Muscle of leg (tissue), 11 donors: Measurements from ENCODE around the gene CDH4. TPM values are rescaled to one million over a fixed set of nuclear protein-coding genes. Genes with fewer than 3 reads are reported as not detected.

Source experiments
- DNase-seq: peaks from one replicate; pipeline ENCODE4 v3.0.0; 2013
- H3K27ac ChIP-seq: one replicate; pipeline ENCODE4 v1.5.1; 2013; ENCODE audit warnings: mild to moderate bottlenecking, low read length, control low read depth
- H3K27me3 ChIP-seq: one replicate; pipeline ENCODE4 v1.6.1; 2013; ENCODE audit warnings: low read length; ENCODE audit not compliant: control insufficient read depth, insufficient read depth
- H3K36me3 ChIP-seq: one replicate; pipeline ENCODE4 v1.6.1; 2013; ENCODE audit warnings: low read length; ENCODE audit not compliant: control insufficient read depth, insufficient read depth
- H3K4me1 ChIP-seq: one replicate; pipeline ENCODE4 v1.6.1; 2013; ENCODE audit warnings: low read length; ENCODE audit not compliant: control insufficient read depth, insufficient read depth
- H3K4me3 ChIP-seq: one replicate; pipeline ENCODE4 v1.5.1; 2013; ENCODE audit warnings: low read length, control low read depth
- H3K9me3 ChIP-seq: replicated peaks from 2 replicates; pipeline ENCODE4 v1.6.1; 2013; ENCODE audit warnings: low read depth, low read length; ENCODE audit not compliant: control insufficient read depth
- WGBS: methylation state at CpG from one replicate; pipeline ENCODE4 v1.1.5; 2013; ENCODE audit warnings: missing lambda C conversion rate; ENCODE audit not compliant: insufficient coverage; 5-methylcytosine and 5-hydroxymethylcytosine counted together
- polyA plus RNA-seq, 8 donors: library from polyadenylated mRNA; unstranded; fragments of 120-200 nt; gene quantifications; one replicate each; pipeline versions ENCODE4 v1.2.1 to v1.2.3, GENCODE V29; 2013; ENCODE audit warnings: inconsistent platforms in 1 of 8, low replicate concordance in 1 of 8; ENCODE audit not compliant: insufficient read length in 8 of 8, insufficient read depth in 1 of 8
- total RNA-seq: library from RNA; stranded (reverse); fragments of 120-200 nt; gene quantifications from one replicate; pipeline ENCODE4 v1.2.4, GENCODE V29; 2013

The CDH4 gene
- total and polyA plus RNA-seq, 9 donors = 0.66 to 1.4 (median 1.2) TPM

- Histone ChIP-seq H3K4me1 (no peaks in the 10 kb centered on the region), H3K4me3 (no peak overlapping the region), H3K27me3 (peaks cover 2% of the 10 kb centered on the region), H3K36me3 (no peaks in the 10 kb centered on the region), H3K27ac (no peak overlapping the region), H3K9me3 (no peaks in the 10 kb centered on the region)
- no CpG with 5 or more reads among the region's 6 CpGs for WGBS
- no peak for DNase-seq
These were observed 703.8 kb downstream of the CDH4 start for GRCh38 chr20:61955668-61956395.

GRCh38 chr20:61956396-61957342, 704.6 kb downstream of the CDH4 start:
- H3K4me3 ChIP-seq = no peak overlapping the region
- no peaks in the 10 kb centered on the region for H3K9me3 ChIP-seq
- H3K27ac ChIP-seq = no peak overlapping the region
- WGBS = 78% methylated on average over 5 of the region's 12 CpGs
- DNase-seq = no peak
- H3K27me3 ChIP-seq = peaks cover 2% of the 10 kb centered on the region
- H3K36me3 ChIP-seq = no peaks in the 10 kb centered on the region
- H3K4me1 ChIP-seq = no peaks in the 10 kb centered on the region

- Histone ChIP-seq H3K4me1 (no peaks in the 10 kb centered on the region), H3K27me3 (peaks cover 3% of the 10 kb centered on the region), H3K9me3 (no peaks in the 10 kb centered on the region), H3K36me3 (no peaks in the 10 kb centered on the region), H3K4me3 (no peak overlapping the region), H3K27ac (no peak overlapping the region)
- WGBS = 76% methylated on average over 8 of the region's 12 CpGs
- DNase-seq = no peak
These were observed 706.1 kb downstream of the CDH4 start for GRCh38 chr20:61957961-61958715.

GRCh38 chr20:61958773-61959700, 707.0 kb downstream of the CDH4 start:
- Histone ChIP-seq H3K36me3 (no peaks in the 10 kb centered on the region), H3K4me3 (no peak overlapping the region), H3K4me1 (no peaks in the 10 kb centered on the region), H3K27ac (no peak overlapping the region), H3K9me3 (no peaks in the 10 kb centered on the region), H3K27me3 (peaks cover 4% of the 10 kb centered on the region)
- WGBS = 59% methylated on average over 10 of the region's 22 CpGs
- no peak for DNase-seq

- DNase-seq = no peak
- no peaks in the 10 kb centered on the region for H3K36me3 ChIP-seq
- H3K27ac ChIP-seq = no peak overlapping the region
- no peaks in the 10 kb centered on the region for H3K9me3 ChIP-seq
- WGBS = no CpG with 5 or more reads among the region's 12 CpGs
- peaks cover 18% of the 10 kb centered on the region for H3K27me3 ChIP-seq
- H3K4me3 ChIP-seq = no peak overlapping the region
- H3K4me1 ChIP-seq = no peaks in the 10 kb centered on the region
These were observed 708.8 kb downstream of the CDH4 start for GRCh38 chr20:61960836-61961235.

- H3K27me3 ChIP-seq = peaks cover 27% of the 10 kb centered on the region
- H3K36me3 ChIP-seq = no peaks in the 10 kb centered on the region
- no peak overlapping the region for H3K4me3 ChIP-seq
- no peak overlapping the region for H3K27ac ChIP-seq
- 40% methylated on average over 1 of the region's 9 CpGs for WGBS
- no peaks in the 10 kb centered on the region for H3K4me1 ChIP-seq
- no peaks in the 10 kb centered on the region for H3K9me3 ChIP-seq
- DNase-seq = no peak
These were observed 711.1 kb downstream of the CDH4 start for GRCh38 chr20:61963149-61963548.

- Histone ChIP-seq H3K27ac (no peak overlapping the region), H3K27me3 (peaks cover 27% of the 10 kb centered on the region), H3K4me1 (no peaks in the 10 kb centered on the region), H3K4me3 (no peak overlapping the region), H3K36me3 (no peaks in the 10 kb centered on the region), H3K9me3 (no peaks in the 10 kb centered on the region)
- no peak for DNase-seq
- WGBS = 90% methylated on average over 3 of the region's 8 CpGs
These were observed 712.0 kb downstream of the CDH4 start for GRCh38 chr20:61963885-61964674.

- DNase-seq = no peak
- 35% methylated on average over 29 of the region's 41 CpGs for WGBS
- H3K4me3 ChIP-seq = no peak overlapping the region
- no peaks in the 10 kb centered on the region for H3K36me3 ChIP-seq
- no peak overlapping the region for H3K27ac ChIP-seq
- no peaks in the 10 kb centered on the region for H3K9me3 ChIP-seq
- peaks cover 27% of the 10 kb centered on the region for H3K27me3 ChIP-seq
- H3K4me1 ChIP-seq = no peaks in the 10 kb centered on the region
These were observed 712.9 kb downstream of the CDH4 start for GRCh38 chr20:61964675-61965605.
